HG03039 (cell line): ENCODE results near the gene USP8.
"Not testable (repeated sequence)": the region's sequence is repeated elsewhere in the genome, so short reads cannot be mapped to it uniquely, and the experiment has no call there.

Experiments used
- ATAC-seq: cut with Tn5 transposase; IDR thresholded peaks from one replicate; pipeline ENCODE4 v1.9.1; 2021; ENCODE audit warnings: mild to moderate bottlenecking, moderate library complexity; ENCODE audit not compliant: unreplicated experiment

USP8 gene

GRCh38 chr15:50438251-50438650, 14.0 kb downstream of the USP8 start:
- ATAC-seq: no peak

- no peak for ATAC-seq
Observed at GRCh38 chr15:50440932-50441331, 16.7 kb downstream of the USP8 start.

GRCh38 chr15:50452927-50453326, 28.7 kb downstream of the USP8 start:
- no peak for ATAC-seq

GRCh38 chr15:50458348-50459112, 34.3 kb downstream of the USP8 start:
- no peak for ATAC-seq

GRCh38 chr15:50463423-50464358, 39.5 kb downstream of the USP8 start:
- no peak for ATAC-seq

GRCh38 chr15:50471072-50471471, 46.9 kb downstream of the USP8 start:
- ATAC-seq: no peak

- ATAC-seq: no peak
Observed at GRCh38 chr15:50476143-50476542, 51.9 kb downstream of the USP8 start.

- no peak for ATAC-seq
Observed at GRCh38 chr15:50484781-50485180, 60.6 kb downstream of the USP8 start.

- no peak for ATAC-seq
Observed at GRCh38 chr15:50485389-50485788, 61.2 kb downstream of the USP8 start.

GRCh38 chr15:50487287-50487686, 63.1 kb downstream of the USP8 start:
- no peak for ATAC-seq

- no peak for ATAC-seq
Observed at GRCh38 chr15:50493625-50494024, 69.4 kb downstream of the USP8 start.

- not testable (repeated sequence) for ATAC-seq
Observed at GRCh38 chr15:50494547-50494946, 70.3 kb downstream of the USP8 start.

- no peak for ATAC-seq
Observed at GRCh38 chr15:50496692-50497091, 72.5 kb downstream of the USP8 start.

GRCh38 chr15:50500352-50500751, 76.1 kb downstream of the USP8 start:
- no peak for ATAC-seq

- no peak for ATAC-seq
Observed at GRCh38 chr15:50501815-50502214, 77.6 kb downstream of the USP8 start.

GRCh38 chr15:50503144-50503543, 78.9 kb downstream of the USP8 start:
- no peak for ATAC-seq

- not testable (repeated sequence) for ATAC-seq
Observed at GRCh38 chr15:50505656-50506055, 81.5 kb downstream of the USP8 start.

GRCh38 chr15:50506121-50506520, 81.9 kb downstream of the USP8 start:
- ATAC-seq: no peak

- ATAC-seq: no peak
Observed at GRCh38 chr15:50513001-50513400, 88.8 kb downstream of the USP8 start.

- no peak for ATAC-seq
Observed at GRCh38 chr15:50519740-50520425, 95.7 kb downstream of the USP8 start.

- no peak for ATAC-seq
Observed at GRCh38 chr15:50523851-50524251, 99.6 kb downstream of the USP8 start.
